DND-41 (cell line): ENCODE measurements around the gene PXK.

Source experiments
- EZH2 ChIP-seq: IDR thresholded peaks from 3 replicates; pipeline ENCODE4 v1.6.1; 2012; ENCODE audit warnings: borderline replicate concordance, low read depth, mild to moderate bottlenecking, moderate library complexity, low read length, inconsistent platforms; ENCODE audit not compliant: severe bottlenecking
- TF ChIP-seq, protein P1 (sequence below): IDR thresholded peaks from 2 replicates; pipeline ENCODE4 v1.5.1; 2012; ENCODE audit warnings: borderline replicate concordance, low read length, moderate library complexity, mild to moderate bottlenecking; ENCODE audit not compliant: poor library complexity, severe bottlenecking; ENCODE audit errors: extremely low read depth

GRCh38 chr3:58473275-58473674 is 140.6 kb downstream of the PXK start:
- TF ChIP-seq, protein P1, sequence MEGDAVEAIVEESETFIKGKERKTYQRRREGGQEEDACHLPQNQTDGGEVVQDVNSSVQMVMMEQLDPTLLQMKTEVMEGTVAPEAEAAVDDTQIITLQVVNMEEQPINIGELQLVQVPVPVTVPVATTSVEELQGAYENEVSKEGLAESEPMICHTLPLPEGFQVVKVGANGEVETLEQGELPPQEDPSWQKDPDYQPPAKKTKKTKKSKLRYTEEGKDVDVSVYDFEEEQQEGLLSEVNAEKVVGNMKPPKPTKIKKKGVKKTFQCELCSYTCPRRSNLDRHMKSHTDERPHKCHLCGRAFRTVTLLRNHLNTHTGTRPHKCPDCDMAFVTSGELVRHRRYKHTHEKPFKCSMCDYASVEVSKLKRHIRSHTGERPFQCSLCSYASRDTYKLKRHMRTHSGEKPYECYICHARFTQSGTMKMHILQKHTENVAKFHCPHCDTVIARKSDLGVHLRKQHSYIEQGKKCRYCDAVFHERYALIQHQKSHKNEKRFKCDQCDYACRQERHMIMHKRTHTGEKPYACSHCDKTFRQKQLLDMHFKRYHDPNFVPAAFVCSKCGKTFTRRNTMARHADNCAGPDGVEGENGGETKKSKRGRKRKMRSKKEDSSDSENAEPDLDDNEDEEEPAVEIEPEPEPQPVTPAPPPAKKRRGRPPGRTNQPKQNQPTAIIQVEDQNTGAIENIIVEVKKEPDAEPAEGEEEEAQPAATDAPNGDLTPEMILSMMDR, result no peak
- TF ChIP-seq EZH2, result no peak
